Parietal lobe (tissue), 2 donors: ENCODE data around the gene INSL4. TPM values are rescaled to one million over a fixed set of nuclear protein-coding genes. Genes with fewer than 3 reads are reported as not detected.

Experiments used
- small RNA-seq: library from RNA; depleted of rRNA; stranded (forward); fragments of <200 nt; gene quantifications from one replicate; pipeline ENCODE3, GENCODE V24; 2014; ENCODE audit warnings: low replicate concordance
- total RNA-seq: library from RNA; depleted of rRNA; stranded (reverse); fragments of >200 nt; gene quantifications from one replicate; pipeline ENCODE4 v1.2.3, GENCODE V29; 2014

INSL4 gene
- not detected for total RNA-seq

DNA sequence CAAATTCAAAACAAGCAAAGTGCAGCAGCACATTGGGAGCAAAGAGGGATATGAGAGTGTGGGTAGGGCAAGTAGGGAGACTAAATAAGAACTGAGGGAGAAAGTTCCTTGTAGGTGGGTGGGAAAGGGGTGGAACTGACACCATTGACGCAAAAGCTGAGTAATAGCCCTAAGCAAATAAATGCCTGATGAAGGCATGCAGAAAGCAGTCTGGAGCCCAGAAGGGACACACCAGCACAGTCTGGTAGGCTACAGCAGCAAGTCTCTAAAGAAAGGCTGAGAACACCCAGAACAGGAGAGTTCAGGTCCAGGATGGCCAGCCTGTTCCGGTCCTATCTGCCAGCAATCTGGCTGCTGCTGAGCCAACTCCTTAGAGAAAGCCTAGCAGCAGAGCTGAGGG is at the start of gene INSL4:
INSL4 (plus strand) TSS at position 208 of the 400 bp plus-strand sequence; CDS start at position 313, 105 bp downstream.

DNA sequence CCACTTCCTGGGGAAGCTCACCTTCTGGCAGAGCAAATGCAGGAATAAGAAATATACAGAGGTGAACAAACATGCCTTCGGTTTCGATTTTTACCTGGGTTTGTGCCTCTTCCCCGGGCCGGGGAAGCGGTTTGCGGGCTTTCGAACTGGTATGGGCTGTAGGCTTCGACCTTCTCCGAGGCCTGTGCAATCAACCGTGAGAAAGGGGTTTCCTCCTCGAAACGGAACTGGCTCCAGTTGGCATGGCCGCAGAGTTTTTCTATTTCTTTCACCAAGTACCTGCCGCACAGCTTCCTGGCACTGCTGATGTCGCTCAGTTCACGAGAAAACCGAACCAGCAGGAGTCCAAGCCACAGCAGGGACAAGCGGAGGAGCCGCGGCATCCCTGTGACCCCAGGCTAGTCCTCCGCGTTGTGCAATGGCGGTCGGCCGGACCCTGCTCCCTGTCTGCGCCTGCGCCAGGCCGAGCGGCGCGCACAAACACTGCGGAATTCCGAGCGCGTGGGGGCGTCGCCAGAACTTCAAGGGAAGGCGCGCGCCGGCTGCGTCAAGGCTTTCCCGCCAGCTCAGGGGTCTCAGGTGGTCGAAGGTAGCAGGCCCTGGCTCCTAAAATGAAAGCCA is 45.9 kb upstream of the INSL4 start, which contains the start of gene INSL6:
INSL6 (minus strand) TSS at position 420 of the 621 bp plus-strand sequence; CDS start at position 383, 37 bp downstream.

Small RNA genes lying within 50 kb of the gene (small RNA-seq; reads per million reads assigned to genes)
- gene AL133547.1, result not detected

Other genes starting within 250 kb of the INSL4 start
- gene JAK2, start 246.1 kb upstream of the INSL4 start, total RNA-seq, result 39.8 TPM
- not detected for gene INSL6, start 45.8 kb upstream of the INSL4 start, total RNA-seq
- not detected for gene RLN2, start 73.3 kb downstream of the INSL4 start, total RNA-seq
- gene RLN1, start 108.5 kb downstream of the INSL4 start, total RNA-seq, result 1.3 TPM
- 16.0 TPM for gene PLGRKT, start 206.5 kb downstream of the INSL4 start, total RNA-seq
- 0.31 TPM for gene CD274, start 219.1 kb downstream of the INSL4 start, total RNA-seq